Glutamatergic neuron (in vitro differentiated cells): Measurements from ENCODE around the gene KLK4. TPM values are rescaled to one million over a fixed set of nuclear protein-coding genes. Genes with fewer than 3 reads are reported as not detected.
A peak's percentile ranks its signal among the peaks of the same experiment; 100 is the strongest.

Experiments
- DNase-seq: peaks from one replicate; pipeline ENCODE4 v3.0.0; 2022
- H3K27ac Mint-ChIP-seq: one replicate; pipeline ENCODE4 v1.8.0; 2020; ENCODE audit warnings: mild to moderate bottlenecking, mixed read lengths, inconsistent platforms; ENCODE audit not compliant: unreplicated experiment
- H3K27me3 Mint-ChIP-seq: one replicate; pipeline ENCODE4 v1.8.0; 2020; ENCODE audit warnings: mild to moderate bottlenecking, moderate library complexity, mixed read lengths, inconsistent platforms; ENCODE audit not compliant: unreplicated experiment
- H3K36me3 Mint-ChIP-seq: one replicate; pipeline ENCODE4 v1.8.0; 2020; ENCODE audit warnings: mild to moderate bottlenecking, mixed read lengths, inconsistent platforms; ENCODE audit not compliant: unreplicated experiment
- H3K4me1 Mint-ChIP-seq: one replicate; pipeline ENCODE4 v1.8.0; 2020; ENCODE audit warnings: mild to moderate bottlenecking, low read depth, mixed read lengths, inconsistent platforms; ENCODE audit not compliant: unreplicated experiment
- H3K4me3 Mint-ChIP-seq: one replicate; pipeline ENCODE4 v1.8.0; 2020; ENCODE audit warnings: mild to moderate bottlenecking, mixed read lengths, inconsistent platforms; ENCODE audit not compliant: unreplicated experiment
- H3K9me3 Mint-ChIP-seq: one replicate; pipeline ENCODE4 v1.8.0; 2020; ENCODE audit warnings: mild to moderate bottlenecking, moderate library complexity, mixed read lengths, inconsistent platforms; ENCODE audit not compliant: unreplicated experiment
- total RNA-seq: library from RNA; stranded (reverse); fragmentation: NEBNext Ultra II Directional; extraction: Animal tissue kit (Norgen Biotek cat#: 25700); gene quantifications from one replicate; pipeline ENCODE4 v1.2.1, GENCODE V29; 2021; ENCODE audit not compliant: unreplicated experiment
- TF ChIP-seq, protein P1 (sequence below): fragments of 200-600 bp; sonication (generic); IDR thresholded peaks from one replicate; pipeline ENCODE4 v1.5.0; 2021; ENCODE audit not compliant: partially characterized antibody, unreplicated experiment

Gene KLK4
- total RNA-seq, 1 donor from 2014 or later: 0.66 TPM

DNA sequence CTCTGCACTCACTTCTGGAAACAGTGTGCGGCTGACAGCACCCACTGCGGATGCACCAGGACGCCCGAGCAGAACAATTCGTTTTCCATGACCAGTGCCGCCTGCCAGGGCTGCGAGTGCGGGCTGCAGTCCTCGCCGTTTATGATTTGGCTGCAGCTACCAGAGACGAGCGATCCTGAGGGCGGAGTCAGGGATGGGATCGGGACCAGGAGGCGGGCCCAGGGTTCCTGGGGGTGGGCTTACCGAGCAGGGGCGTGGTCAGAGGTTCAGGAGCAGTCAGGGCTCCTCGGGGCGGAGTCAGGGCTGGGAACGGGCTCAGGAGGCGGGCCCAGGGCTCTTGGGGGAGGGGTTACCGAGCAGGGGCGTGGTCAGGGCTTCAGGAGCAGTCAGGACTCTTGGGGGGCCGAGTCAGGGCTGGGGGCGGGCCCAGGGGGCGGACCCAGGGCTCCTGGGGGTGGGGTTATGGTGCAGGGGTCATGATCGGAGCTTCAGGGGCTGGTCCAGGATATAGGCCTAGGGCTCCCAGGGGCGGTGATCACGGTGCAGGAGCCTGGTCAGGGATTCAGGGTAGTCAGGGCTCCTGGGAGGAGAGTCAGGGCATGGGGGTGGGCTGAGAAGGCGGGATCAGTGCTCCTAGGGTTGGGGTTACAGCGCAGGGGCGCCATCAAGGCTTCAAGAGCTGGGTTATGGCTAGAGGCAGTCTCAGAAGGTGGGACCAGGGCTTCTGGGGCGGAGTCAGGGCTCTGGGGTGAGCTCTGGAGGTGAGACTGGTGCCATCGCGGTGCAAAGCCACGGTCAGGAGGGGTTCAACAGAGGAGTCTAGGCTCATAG is 1.7 kb downstream of the KLK4 start:
- no peak overlapping the region for H3K27ac Mint-ChIP-seq
- no peaks in the 10 kb centered on the region for H3K4me1 Mint-ChIP-seq
- H3K36me3 Mint-ChIP-seq: no peaks in the 10 kb centered on the region
- TF ChIP-seq, protein P1, sequence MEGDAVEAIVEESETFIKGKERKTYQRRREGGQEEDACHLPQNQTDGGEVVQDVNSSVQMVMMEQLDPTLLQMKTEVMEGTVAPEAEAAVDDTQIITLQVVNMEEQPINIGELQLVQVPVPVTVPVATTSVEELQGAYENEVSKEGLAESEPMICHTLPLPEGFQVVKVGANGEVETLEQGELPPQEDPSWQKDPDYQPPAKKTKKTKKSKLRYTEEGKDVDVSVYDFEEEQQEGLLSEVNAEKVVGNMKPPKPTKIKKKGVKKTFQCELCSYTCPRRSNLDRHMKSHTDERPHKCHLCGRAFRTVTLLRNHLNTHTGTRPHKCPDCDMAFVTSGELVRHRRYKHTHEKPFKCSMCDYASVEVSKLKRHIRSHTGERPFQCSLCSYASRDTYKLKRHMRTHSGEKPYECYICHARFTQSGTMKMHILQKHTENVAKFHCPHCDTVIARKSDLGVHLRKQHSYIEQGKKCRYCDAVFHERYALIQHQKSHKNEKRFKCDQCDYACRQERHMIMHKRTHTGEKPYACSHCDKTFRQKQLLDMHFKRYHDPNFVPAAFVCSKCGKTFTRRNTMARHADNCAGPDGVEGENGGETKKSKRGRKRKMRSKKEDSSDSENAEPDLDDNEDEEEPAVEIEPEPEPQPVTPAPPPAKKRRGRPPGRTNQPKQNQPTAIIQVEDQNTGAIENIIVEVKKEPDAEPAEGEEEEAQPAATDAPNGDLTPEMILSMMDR: no peak
- peak; percentile 88 for DNase-seq
- H3K4me3 Mint-ChIP-seq: peak overlapping the region; percentile 46
- peaks cover 16% of the 10 kb centered on the region for H3K27me3 Mint-ChIP-seq
- peaks cover 4% of the 10 kb centered on the region for H3K9me3 Mint-ChIP-seq

DNA sequence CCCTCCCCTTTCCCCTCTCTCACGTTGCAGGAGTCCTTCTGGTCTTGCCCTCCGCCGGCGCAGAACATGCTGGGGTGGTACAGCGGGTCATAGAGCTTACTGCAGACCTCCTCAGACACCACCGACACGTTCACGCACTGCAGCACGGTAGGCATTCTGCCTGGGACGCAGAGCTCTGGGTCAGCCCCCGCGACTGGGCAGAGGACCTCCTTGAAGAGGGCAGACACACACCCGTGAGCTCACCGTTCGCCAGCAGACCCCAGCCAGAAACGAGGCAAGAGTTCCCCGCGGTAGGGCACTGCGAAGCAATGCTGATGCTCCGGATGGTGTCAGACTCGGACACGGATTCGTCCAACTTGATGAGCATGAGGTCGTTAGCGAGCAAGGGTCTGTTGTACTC is 2.9 kb downstream of the KLK4 start:
- Mint-ChIP-seq H3K27me3 (peaks cover 16% of the 10 kb centered on the region), H3K9me3 (peaks cover 4% of the 10 kb centered on the region), H3K4me3 (no peak overlapping the region), H3K4me1 (no peaks in the 10 kb centered on the region), H3K27ac (no peak overlapping the region), H3K36me3 (no peaks in the 10 kb centered on the region)
- TF ChIP-seq, protein P1: no peak
- no peak for DNase-seq

GRCh38 chr19:50906217-50906616 is 5.0 kb downstream of the KLK4 start:
- Mint-ChIP-seq H3K9me3 (peaks cover 3% of the 10 kb centered on the region), H3K36me3 (no peaks in the 10 kb centered on the region), H3K27me3 (peaks cover 14% of the 10 kb centered on the region), H3K4me1 (no peaks in the 10 kb centered on the region), H3K4me3 (no peak overlapping the region), H3K27ac (no peak overlapping the region)
- TF ChIP-seq, protein P1: peak; percentile 62
- peak; percentile 62 for DNase-seq

DNA sequence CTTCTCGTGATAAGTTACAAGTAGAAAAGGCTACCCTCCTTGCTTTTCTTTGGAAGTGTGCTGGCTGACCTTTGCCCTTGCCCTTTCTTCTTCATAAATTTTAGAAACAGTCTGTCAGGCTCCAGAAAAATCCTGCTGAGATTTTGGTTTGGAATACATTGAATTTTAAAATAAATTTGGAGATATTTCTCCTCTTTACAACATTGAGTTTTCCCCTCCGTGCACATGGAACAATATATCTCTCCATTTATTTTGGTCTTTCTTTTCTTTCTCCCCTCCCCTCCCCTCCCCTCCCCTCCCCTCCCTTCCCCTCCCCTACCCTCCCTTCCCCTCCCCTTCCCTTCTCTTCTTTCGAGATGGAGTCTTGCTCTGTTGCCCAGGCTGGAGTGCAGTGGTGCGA is 8.6 kb downstream of the KLK4 start:
- no peak overlapping the region for H3K4me3 Mint-ChIP-seq

DNA sequence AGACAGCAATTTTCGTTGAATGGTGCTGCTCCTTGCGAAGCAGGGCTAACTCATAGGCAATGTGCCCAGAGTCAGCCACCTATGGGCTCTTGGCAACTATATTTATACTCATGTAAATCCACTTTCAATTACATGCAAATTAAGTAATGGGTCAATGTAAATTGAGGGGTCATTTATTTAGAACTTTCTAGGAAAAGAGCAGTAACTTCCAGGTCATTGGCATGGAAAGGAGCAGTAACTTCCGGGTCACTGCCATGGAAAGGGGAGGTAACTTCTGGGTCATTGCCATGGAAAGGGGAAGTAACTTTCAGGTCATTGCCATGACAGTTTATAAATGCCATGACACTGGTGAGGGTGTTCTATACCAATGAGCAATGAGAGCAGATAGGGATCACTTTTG is 11.6 kb downstream of the KLK4 start:
- H3K4me1 Mint-ChIP-seq: no peaks in the 10 kb centered on the region
- TF ChIP-seq, protein P1: no peak
- H3K4me3 Mint-ChIP-seq: no peak overlapping the region
- no peak for DNase-seq
- no peaks in the 10 kb centered on the region for H3K9me3 Mint-ChIP-seq
- no peaks in the 10 kb centered on the region for H3K36me3 Mint-ChIP-seq
- no peak overlapping the region for H3K27ac Mint-ChIP-seq
- H3K27me3 Mint-ChIP-seq: peaks cover 5% of the 10 kb centered on the region

More for the DNA sequence above, 8.6 kb downstream of the KLK4 start:
- TF ChIP-seq, protein P1: no peak
- no peak for DNase-seq
- no peak overlapping the region for H3K27ac Mint-ChIP-seq
- H3K4me1 Mint-ChIP-seq: no peaks in the 10 kb centered on the region
- H3K9me3 Mint-ChIP-seq: no peaks in the 10 kb centered on the region
- no peaks in the 10 kb centered on the region for H3K27me3 Mint-ChIP-seq
- H3K36me3 Mint-ChIP-seq: no peaks in the 10 kb centered on the region
